HEK293T (cell line): Measurements from ENCODE around the gene PLEKHG4.

Source experiments
- CTCF ChIA-PET: fragments of 350-600 bp; formaldehyde crosslinking; extraction: SDS; loops from one replicate; lab custom pipeline; 2021; ENCODE audit warnings: antibody characterized with exemption, inconsistent platforms; lab: Yijun Ruan, JAX
- POLR2A ChIA-PET: fragments of 350-600 bp; formaldehyde crosslinking; extraction: SDS; loops from one replicate; lab custom pipeline; 2020; ENCODE audit warnings: antibody characterized with exemption, inconsistent platforms; lab: Yijun Ruan, JAX
- DNase-seq: peaks from one replicate; pipeline ENCODE4 v3.0.0; 2012; ENCODE audit warnings: mixed read lengths; ENCODE audit errors: extremely low spot score
- ARNT ChIP-seq: fragments of 450-650 bp; IDR thresholded peaks from 2 replicates; pipeline ENCODE4 v1.6.1; 2017; ENCODE audit warnings: mild to moderate bottlenecking
- BHLHE40 ChIP-seq: fragments of 450-650 bp; IDR thresholded peaks from 2 replicates; pipeline ENCODE4 v1.6.1; 2016; ENCODE audit warnings: mild to moderate bottlenecking, moderate library complexity, borderline replicate concordance
- CTBP1 ChIP-seq: fragments of 450-650 bp; IDR thresholded peaks from 2 replicates; pipeline ENCODE4 v1.6.1; 2016; ENCODE audit warnings: borderline replicate concordance
- ELF4 ChIP-seq: fragments of 450-650 bp; IDR thresholded peaks from 2 replicates; pipeline ENCODE4 v1.6.1; 2017; ENCODE audit warnings: antibody characterized with exemption
- FOXA1 ChIP-seq: fragments of 450-650 bp; IDR thresholded peaks from 2 replicates; pipeline ENCODE4 v1.6.1; 2016; ENCODE audit warnings: mild to moderate bottlenecking
- FOXK2 ChIP-seq: fragments of 450-650 bp; IDR thresholded peaks from 2 replicates; pipeline ENCODE4 v1.6.1; 2016; ENCODE audit warnings: mild to moderate bottlenecking
- FOXM1 ChIP-seq: fragments of 450-650 bp; IDR thresholded peaks from 2 replicates; pipeline ENCODE4 v1.6.1; 2017; ENCODE audit warnings: mild to moderate bottlenecking, borderline replicate concordance
- HDGF ChIP-seq: fragments of 450-650 bp; IDR thresholded peaks from 2 replicates; pipeline ENCODE4 v1.6.1; 2017; ENCODE audit warnings: antibody characterized with exemption, borderline replicate concordance
- L3MBTL2 ChIP-seq: fragments of 450-650 bp; conservative IDR thresholded peaks from 2 replicates; pipeline ENCODE4 v1.6.1; 2016; ENCODE audit warnings: mild to moderate bottlenecking
- LEF1 ChIP-seq: fragments of 450-650 bp; IDR thresholded peaks from 2 replicates; pipeline ENCODE4 v1.6.1; 2017; ENCODE audit warnings: mild to moderate bottlenecking, borderline replicate concordance
- NFRKB ChIP-seq: fragments of 450-650 bp; IDR thresholded peaks from 2 replicates; pipeline ENCODE4 v1.6.1; 2016; ENCODE audit warnings: mild to moderate bottlenecking, moderate library complexity
- PKNOX1 ChIP-seq: fragments of 450-650 bp; IDR thresholded peaks from 2 replicates; pipeline ENCODE4 v1.6.1; 2016
- SP1 ChIP-seq: fragments of 450-650 bp; IDR thresholded peaks from 2 replicates; pipeline ENCODE4 v1.6.1; 2017
- SUZ12 ChIP-seq: fragments of 450-650 bp; IDR thresholded peaks from 2 replicates; pipeline ENCODE4 v1.6.1; 2016; ENCODE audit warnings: mild to moderate bottlenecking
- TARDBP ChIP-seq: fragments of 450-650 bp; IDR thresholded peaks from 2 replicates; pipeline ENCODE4 v1.6.1; 2016
- ZNF384 ChIP-seq: fragments of 450-650 bp; IDR thresholded peaks from 2 replicates; pipeline ENCODE4 v1.6.1; 2016

PLEKHG4 gene

GRCh38 chr16:67278773-67279295, 498 bp upstream of the PLEKHG4 start:
- DNase-seq = peak; percentile 57
- TF ChIP-seq FOXK2 = no peak
- peak; percentile 47 for TF ChIP-seq L3MBTL2
- ChIA-PET POLR2A (interaction anchor here (0.6 to 1.3 kb wide), 4 partner anchors 11 to 59 kb away, joined by 3 read pairs; partner anchors contain the start of gene TMEM208), CTCF (interaction anchor here (0.9 to 1.4 kb wide), 4 partner anchors 12 to 138 kb away, joined by 3 to 5 read pairs (median 4); partner anchors contain the start of genes KCTD19, LRRC36 and ZDHHC1)

- TF ChIP-seq SP1 (no peak), ZNF384 (no peak), TARDBP (no peak), NFRKB (no peak), FOXA1 (no peak), L3MBTL2 (no peak), PKNOX1 (no peak), CTBP1 (no peak), ARNT (no peak), BHLHE40 (no peak), ELF4 (no peak), FOXM1 (no peak), FOXK2 (no peak), SUZ12 (no peak), LEF1 (no peak), HDGF (no peak)
- no peak for DNase-seq
- ChIA-PET CTCF (interaction anchor here (0.6 kb wide), 1 partner anchor 186 kb away, joined by 4 read pairs; no protein-coding TSS in a partner anchor), POLR2A (no interaction called here)
Observed at GRCh38 chr16:67280090-67281015, 1.0 kb downstream of the PLEKHG4 start.

- POLR2A ChIA-PET = no interaction called here
- CTCF ChIA-PET = interaction anchor here (1.1 kb wide), 1 partner anchor 21 kb away, joined by 3 read pairs; no protein-coding TSS in a partner anchor
- TF ChIP-seq ZNF384 (no peak), SP1 (no peak), L3MBTL2 (no peak), FOXM1 (no peak), FOXK2 (no peak), ARNT (no peak), LEF1 (no peak), CTBP1 (no peak), SUZ12 (no peak), HDGF (no peak), TARDBP (no peak)
- no peak for DNase-seq
Observed at GRCh38 chr16:67281536-67282446, 2.5 kb downstream of the PLEKHG4 start.

- CTCF ChIA-PET = interaction anchor here (1.1 kb wide), 1 partner anchor 22 kb away, joined by 3 read pairs; no protein-coding TSS in a partner anchor
- TF ChIP-seq SP1 (no peak), BHLHE40 (no peak), PKNOX1 (no peak), FOXK2 (no peak), ZNF384 (no peak), CTBP1 (no peak), HDGF (no peak)
- POLR2A ChIA-PET = no interaction called here
Observed at GRCh38 chr16:67282447-67282805, 3.1 kb downstream of the PLEKHG4 start.

GRCh38 chr16:67283039-67283825, 3.9 kb downstream of the PLEKHG4 start:
- POLR2A ChIA-PET = no interaction called here
- CTCF ChIA-PET = interaction anchor here (0.6 kb wide), 1 partner anchor 912 kb away, joined by 3 read pairs; no protein-coding TSS in a partner anchor
- DNase-seq = no peak
- TF ChIP-seq ELF4 (no peak), FOXK2 (no peak), L3MBTL2 (no peak), SUZ12 (no peak), BHLHE40 (no peak), NFRKB (no peak), ARNT (no peak), HDGF (no peak), ZNF384 (no peak)

More at GRCh38 chr16:67282447-67282805, 3.1 kb downstream of the PLEKHG4 start:
- no peak for DNase-seq
